Mucosa of descending colon (tissue), 3 donors: ENCODE results near the gene GSK3A. TPM values are rescaled to one million over a fixed set of nuclear protein-coding genes. Genes with fewer than 3 reads are reported as not detected.

Experiments
- ATAC-seq: fragments of 200-7000 bp; cut with Tn5 transposase; one replicate; pipeline ENCODE4 v1.9.1; 2020; ENCODE audit warnings: mild to moderate bottlenecking, moderate library complexity
- DNase-seq, 3 donors: peaks; one replicate each; pipeline ENCODE4 v3.0.0-alpha.2; 2020
- H3K36me3 ChIP-seq: fragments of 200-600 bp; one replicate; pipeline ENCODE4 v1.8.0; 2021; ENCODE audit warnings: low read depth, mild to moderate bottlenecking
- H3K4me1 ChIP-seq: fragments of 200-600 bp; one replicate; pipeline ENCODE4 v1.8.0; 2021; ENCODE audit warnings: low read depth, mild to moderate bottlenecking
- H3K4me3 ChIP-seq: fragments of 200-600 bp; one replicate; pipeline ENCODE4 v1.8.0; 2021; ENCODE audit warnings: mild to moderate bottlenecking
- H3K9me3 ChIP-seq: fragments of 200-600 bp; one replicate; pipeline ENCODE4 v1.8.0; 2021; ENCODE audit warnings: mild to moderate bottlenecking
- CTCF ChIP-seq: fragments of 200-600 bp; IDR thresholded peaks from one replicate; pipeline ENCODE4 v1.8.0; 2022; ENCODE audit warnings: antibody characterized with exemption, mild to moderate bottlenecking
- intact Hi-C, 2 donors: fragments of 100-400 bp; cut with DNase I in 1 of 2; cut with micrococcal nuclease in 1 of 2; formaldehyde crosslinking; loops; one replicate each; pipeline versions ENCODE4 v1.11.0 to v1.11.1; 2022; cut with DNase I, micrococcal nuclease
- total RNA-seq, 3 donors: library from RNA; stranded (reverse); fragmentation: NEBNext Ultra II Directional in 2 of 3; extraction: Animal tissue kit (Norgen Biotek cat#: 25700) in 2 of 3; gene quantifications; one replicate each; pipeline versions ENCODE4 v1.2.1 to v1.2.4, GENCODE V29; 2021 to 2023
- donor health status: DM: no; HTN: no; CAD: no; lungs with moderate emphysema.
- donor health status: DM: no; HTN: no; CAD: no.
- donor health status: DM: no; HTN: yes; CAD: no.

GSK3A gene
- total RNA-seq, 3 donors from 2014 or later: 41.8 to 52.0 (median 46.9) TPM

DNA sequence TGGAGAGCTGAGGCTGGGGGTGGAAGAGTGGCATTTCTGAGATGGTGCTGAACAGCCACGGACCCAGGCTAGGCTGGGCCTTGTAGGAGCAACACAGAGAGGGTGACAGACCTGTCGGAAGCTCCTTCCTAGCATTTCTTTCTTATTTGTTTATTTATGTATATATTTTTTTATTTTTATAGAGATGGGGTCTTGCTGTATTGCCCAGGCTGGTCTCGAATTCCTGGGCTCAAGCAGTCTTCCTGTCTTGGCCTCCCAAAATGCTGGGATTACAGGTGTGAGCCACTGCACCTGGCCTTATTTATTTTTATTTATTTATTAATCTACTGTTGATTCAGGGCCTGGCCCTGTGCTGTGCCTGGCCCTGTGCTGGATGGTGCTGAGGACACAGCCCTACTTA is 33.1 kb upstream of the GSK3A start:
- intact Hi-C loops: no loop called here
- DNase-seq: no peak
- Histone ChIP-seq H3K4me3 (no peak overlapping the region), H3K4me1 (peaks cover 32% of the 10 kb centered on the region), H3K9me3 (no peaks in the 10 kb centered on the region), H3K36me3 (no peaks in the 10 kb centered on the region)
- no peak for ATAC-seq
- no peak for TF ChIP-seq CTCF

DNA sequence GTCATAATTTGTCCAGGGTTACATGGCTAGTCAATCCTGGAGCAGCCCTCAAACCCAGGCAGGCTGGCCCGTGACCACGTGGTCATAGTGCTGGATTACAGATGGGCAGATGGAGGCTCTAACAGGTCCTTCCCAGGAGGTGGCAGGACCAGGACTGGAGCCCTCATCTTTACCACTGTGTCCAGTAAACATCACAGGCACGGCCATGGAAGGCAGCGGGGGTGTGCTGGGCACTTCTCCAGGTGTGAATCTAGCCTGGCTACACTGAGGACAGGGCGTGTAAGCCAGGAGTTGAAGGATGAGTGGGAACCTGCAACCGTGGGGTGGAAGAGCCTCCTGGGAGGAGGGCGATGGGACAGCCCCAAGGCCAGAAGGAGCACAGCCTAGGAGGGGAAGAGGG is 32.7 kb upstream of the GSK3A start:
- TF ChIP-seq CTCF: no peak
- Histone ChIP-seq H3K36me3 (no peaks in the 10 kb centered on the region), H3K4me3 (no peak overlapping the region), H3K4me1 (peaks cover 34% of the 10 kb centered on the region), H3K9me3 (no peaks in the 10 kb centered on the region)
- ATAC-seq (no peak), DNase-seq (no peak)
- intact Hi-C loops: no loop called here

- TF ChIP-seq CTCF: no peak
- no peak for ATAC-seq
- intact Hi-C loops: no loop called here
- H3K4me3 ChIP-seq: no peak overlapping the region
- H3K36me3 ChIP-seq: no peaks in the 10 kb centered on the region
- DNase-seq: peak in 1 of 3 donors; percentile 28
- H3K4me1 ChIP-seq: peaks cover 30% of the 10 kb centered on the region
- H3K9me3 ChIP-seq: no peaks in the 10 kb centered on the region
Observed at GRCh38 chr19:42274065-42274682, 31.8 kb upstream of the GSK3A start.

- Histone ChIP-seq H3K36me3 (peaks cover 5% of the 10 kb centered on the region), H3K4me3 (no peak overlapping the region), H3K9me3 (no peaks in the 10 kb centered on the region), H3K4me1 (peaks cover 27% of the 10 kb centered on the region)
- intact Hi-C loops: no loop called here
- no peak for TF ChIP-seq CTCF
- ATAC-seq (no peak), DNase-seq (peak in 1 of 3 donors; percentile 32)
Observed at GRCh38 chr19:42273407-42274064, 31.1 kb upstream of the GSK3A start.

DNA sequence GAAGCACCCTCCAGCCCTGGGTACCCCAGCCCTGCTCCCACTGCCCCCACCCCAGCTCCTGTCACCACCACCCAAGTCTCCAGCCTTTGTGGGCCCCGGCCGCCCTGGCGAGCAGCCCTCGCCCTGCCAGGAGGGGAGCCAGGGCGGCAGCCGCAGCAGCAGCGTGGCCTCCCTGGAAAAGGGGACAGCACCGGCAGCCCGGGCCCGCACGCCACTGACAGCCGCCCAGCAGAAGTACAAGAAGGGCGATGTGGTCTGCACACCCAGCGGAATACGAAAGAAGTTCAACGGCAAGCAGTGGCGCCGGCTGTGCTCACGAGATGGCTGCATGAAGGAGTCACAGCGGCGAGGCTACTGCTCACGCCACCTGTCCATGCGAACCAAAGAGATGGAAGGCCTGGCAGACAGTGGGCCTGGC is 30.6 kb upstream of the GSK3A start:
- Histone ChIP-seq H3K9me3 (no peaks in the 10 kb centered on the region), H3K4me1 (peaks cover 24% of the 10 kb centered on the region), H3K4me3 (no peak overlapping the region), H3K36me3 (peaks cover 8% of the 10 kb centered on the region)
- TF ChIP-seq CTCF: no peak
- intact Hi-C loops: no loop called here
- no peak for ATAC-seq
- DNase-seq: no peak
